Ascending aorta (tissue), 2 donors: Measurements from ENCODE around the gene FLRT1. TPM values are rescaled to one million over a fixed set of nuclear protein-coding genes. Genes with fewer than 3 reads are reported as not detected.

Experiments used
- DNase-seq, 2 donors: peaks; one replicate each; pipeline ENCODE4 v3.0.0-alpha.2; 2019; ENCODE audit warnings: low spot score in 2 of 2
- H3K27ac ChIP-seq, 2 donors: fragments of 200-600 bp; sonication (generic); one replicate each; pipeline ENCODE4 v1.5.1; 2016 to 2017; ENCODE audit warnings: mild to moderate bottlenecking in 1 of 2
- H3K27me3 ChIP-seq: fragments of 200-600 bp; sonication (generic); one replicate; pipeline ENCODE4 v1.5.1; 2017
- H3K36me3 ChIP-seq, 2 donors: fragments of 200-600 bp; sonication (generic); one replicate each; pipeline ENCODE4 v1.5.1; 2016
- H3K4me1 ChIP-seq, 2 donors: fragments of 200-600 bp; sonication (generic); one replicate each; pipeline ENCODE4 v1.5.1; 2016 to 2017; ENCODE audit warnings: mild to moderate bottlenecking in 1 of 2
- H3K4me3 ChIP-seq, 2 donors: fragments of 200-600 bp; sonication (generic); one replicate each; pipeline ENCODE4 v1.5.1; 2016 to 2017; ENCODE audit warnings: mild to moderate bottlenecking in 1 of 2
- H3K9me3 ChIP-seq, 2 donors: fragments of 200-600 bp; sonication (generic); one replicate each; pipeline ENCODE4 v1.5.1; 2016
- CTCF ChIP-seq, 3 experiments: fragments of 200-600 bp in 2 of 3; fragments of 450-650 bp in 1 of 3; sonication (generic) in 2 of 3; IDR thresholded peaks; one replicate each; pipeline ENCODE4 v1.5.1; 2016 to 2019; ENCODE audit warnings: antibody characterized with exemption in 3 of 3, mild to moderate bottlenecking in 1 of 3, moderate library complexity in 1 of 3
- intact Hi-C: fragments of 100-400 bp; cut with DNase I; formaldehyde crosslinking; loops from one replicate; pipeline ENCODE4 v1.15.1; 2023
- total RNA-seq: library from RNA; depleted of rRNA; stranded (reverse); fragments of >200 nt; gene quantifications from one replicate; pipeline ENCODE4 v1.1.0, GENCODE V29; 2016

The FLRT1 gene
- total RNA-seq, 1 donor from 2014 or later, result 10.3 TPM

GRCh38 chr11:64057890-64058289, 22.2 kb downstream of the FLRT1 start:
- H3K4me1 ChIP-seq, result peaks cover 0 to 6% of the 10 kb centered on the region in 2 donors
- H3K27ac ChIP-seq, result no peak overlapping the region
- TF ChIP-seq CTCF (IDR thresholded peaks at IDR 0.05), result no peak

GRCh38 chr11:64058494-64058893, 22.8 kb downstream of the FLRT1 start:
- DNase-seq, result no peak
- Histone ChIP-seq H3K27ac (no peak overlapping the region), H3K4me3 (no peak overlapping the region), H3K4me1 (peaks cover 0 to 6% of the 10 kb centered on the region in 2 donors), H3K9me3 (no peaks in the 10 kb centered on the region), H3K27me3 (no peaks in the 10 kb centered on the region), H3K36me3 (no peaks in the 10 kb centered on the region)
- intact Hi-C loops, result no loop called here
- TF ChIP-seq CTCF (IDR thresholded peaks at IDR 0.05), result no peak

More at GRCh38 chr11:64057890-64058289, 22.2 kb downstream of the FLRT1 start:
- Histone ChIP-seq H3K4me3 (no peak overlapping the region), H3K27me3 (no peaks in the 10 kb centered on the region), H3K36me3 (no peaks in the 10 kb centered on the region), H3K9me3 (no peaks in the 10 kb centered on the region)
- no peak for DNase-seq
- intact Hi-C loops, result no loop called here

GRCh38 chr11:64059339-64060140, 23.8 kb downstream of the FLRT1 start:
- DNase-seq, result no peak
- intact Hi-C loops, result no loop called here
- H3K4me3 ChIP-seq, result no peak overlapping the region
- peaks cover 0 to 6% of the 10 kb centered on the region in 2 donors for H3K4me1 ChIP-seq
- no peak for TF ChIP-seq CTCF (IDR thresholded peaks at IDR 0.05)
- H3K27ac ChIP-seq, result no peak overlapping the region
- H3K27me3 ChIP-seq, result no peaks in the 10 kb centered on the region
- no peaks in the 10 kb centered on the region for H3K36me3 ChIP-seq
- no peaks in the 10 kb centered on the region for H3K9me3 ChIP-seq

- H3K27ac ChIP-seq, result no peak overlapping the region
- intact Hi-C loops, result no loop called here
- no peaks in the 10 kb centered on the region for H3K9me3 ChIP-seq
- H3K4me1 ChIP-seq, result peaks cover 0 to 6% of the 10 kb centered on the region in 2 donors
- no peaks in the 10 kb centered on the region for H3K36me3 ChIP-seq
- no peaks in the 10 kb centered on the region for H3K27me3 ChIP-seq
- no peak for DNase-seq
- peak overlapping the region; percentile 27 to 60 for H3K4me3 ChIP-seq
- TF ChIP-seq CTCF (IDR thresholded peaks at IDR 0.05), result no peak
Measured at GRCh38 chr11:64060263-64060860, 24.6 kb downstream of the FLRT1 start.

- intact Hi-C loops, result no loop called here
- H3K4me1 ChIP-seq, result peaks cover 0 to 6% of the 10 kb centered on the region in 2 donors
- H3K27ac ChIP-seq, result no peak overlapping the region
- H3K27me3 ChIP-seq, result no peaks in the 10 kb centered on the region
- DNase-seq, result no peak
- H3K9me3 ChIP-seq, result no peaks in the 10 kb centered on the region
- peak overlapping the region; percentile 27 to 60 for H3K4me3 ChIP-seq
- no peaks in the 10 kb centered on the region for H3K36me3 ChIP-seq
- no peak for TF ChIP-seq CTCF (IDR thresholded peaks at IDR 0.05)
Measured at GRCh38 chr11:64060861-64061444, 25.2 kb downstream of the FLRT1 start.
